ENCODE data around the gene ZFHX3.

Gene ZFHX3

GRCh38 chr16:72925631-72925979, 122.3 kb downstream of the ZFHX3 start:
- no peak for DNase-seq

- DNase-seq, result no peak
Measured at GRCh38 chr16:72924927-72925630, 122.8 kb downstream of the ZFHX3 start.

GRCh38 chr16:72924537-72924926, 123.4 kb downstream of the ZFHX3 start:
- no peak for DNase-seq

- DNase-seq, result peak; percentile 30
Measured at GRCh38 chr16:72923757-72924156, 124.2 kb downstream of the ZFHX3 start.

- no peak for DNase-seq
Measured at GRCh38 chr16:72922714-72923113, 125.2 kb downstream of the ZFHX3 start.

- DNase-seq, result peak; percentile 72
Measured at GRCh38 chr16:72921620-72922019, 126.3 kb downstream of the ZFHX3 start.

GRCh38 chr16:72921106-72921505, 126.8 kb downstream of the ZFHX3 start:
- DNase-seq, result peak; percentile 39

GRCh38 chr16:72917051-72917450, 130.9 kb downstream of the ZFHX3 start:
- DNase-seq, result no peak

- no peak for DNase-seq
Measured at GRCh38 chr16:72915331-72915730, 132.6 kb downstream of the ZFHX3 start.

GRCh38 chr16:72913551-72913950, 134.4 kb downstream of the ZFHX3 start:
- no peak for DNase-seq

GRCh38 chr16:72911971-72912370, 136.0 kb downstream of the ZFHX3 start:
- DNase-seq, result no peak

GRCh38 chr16:72910875-72911274, 137.1 kb downstream of the ZFHX3 start:
- no peak for DNase-seq

GRCh38 chr16:72910381-72910780, 137.5 kb downstream of the ZFHX3 start:
- no peak for DNase-seq

GRCh38 chr16:72909196-72909595, 138.7 kb downstream of the ZFHX3 start:
- no peak for DNase-seq

- DNase-seq, result peak; percentile 22
Measured at GRCh38 chr16:72908362-72909167, 139.4 kb downstream of the ZFHX3 start.

- no peak for DNase-seq
Measured at GRCh38 chr16:72905581-72905980, 142.3 kb downstream of the ZFHX3 start.

GRCh38 chr16:72903176-72903575, 144.8 kb downstream of the ZFHX3 start:
- DNase-seq, result no peak

GRCh38 chr16:72902206-72902605, 145.7 kb downstream of the ZFHX3 start:
- no peak for DNase-seq

- DNase-seq, result no peak
Measured at GRCh38 chr16:72901000-72901627, 146.8 kb downstream of the ZFHX3 start.

- no peak for DNase-seq
Measured at GRCh38 chr16:72898216-72898825, 149.6 kb downstream of the ZFHX3 start.

- DNase-seq, result no peak
Measured at GRCh38 chr16:72897707-72898106, 150.2 kb downstream of the ZFHX3 start.

- no peak for DNase-seq
Measured at GRCh38 chr16:72896485-72897118, 151.3 kb downstream of the ZFHX3 start.

GRCh38 chr16:72895951-72896350, 152.0 kb downstream of the ZFHX3 start:
- DNase-seq, result no peak

All from NCI-H2227 treated with DMSO at 0.1 percent for 48 hours (cell line).